Activated CD4-positive, alpha-beta T cell treated with anti-CD3 and anti-CD28 coated beads, Interleukin-2, amount 10 ng/mL, durations not matched to agents 24 days and 14 days (primary cell): ENCODE data around the gene HDDC2. TPM values are rescaled to one million over a fixed set of nuclear protein-coding genes. Genes with fewer than 3 reads are reported as not detected.

Experiments used
- DNase-seq: peaks from one replicate; pipeline ENCODE4 v3.0.0; 2022
- H3K27ac Mint-ChIP-seq: one replicate; pipeline ENCODE4 v1.8.0; 2022; ENCODE audit warnings: mild to moderate bottlenecking, mixed read lengths
- H3K27me3 Mint-ChIP-seq: one replicate; pipeline ENCODE4 v1.8.0; 2022; ENCODE audit warnings: mixed read lengths
- H3K36me3 Mint-ChIP-seq: one replicate; pipeline ENCODE4 v1.8.0; 2022; ENCODE audit warnings: low read depth, mild to moderate bottlenecking, mixed read lengths
- H3K4me1 Mint-ChIP-seq: one replicate; pipeline ENCODE4 v1.8.0; 2021; ENCODE audit warnings: mixed read lengths
- H3K4me3 Mint-ChIP-seq: one replicate; pipeline ENCODE4 v1.8.0; 2022; ENCODE audit warnings: mild to moderate bottlenecking, moderate library complexity, mixed read lengths
- H3K9me3 Mint-ChIP-seq: one replicate; pipeline ENCODE4 v1.8.0; 2021; ENCODE audit warnings: mixed read lengths
- intact Hi-C: fragments of 100-400 bp; cut with micrococcal nuclease; formaldehyde crosslinking; loops from one replicate; pipeline ENCODE4 v1.15.1; 2023
- total RNA-seq: library from RNA; stranded (reverse); gene quantifications from 2 replicates; pipeline ENCODE4 v1.2.3, GENCODE V29; 2022

The HDDC2 gene
- total RNA-seq, 1 donor from 2014 or later = 89.6 TPM

DNA sequence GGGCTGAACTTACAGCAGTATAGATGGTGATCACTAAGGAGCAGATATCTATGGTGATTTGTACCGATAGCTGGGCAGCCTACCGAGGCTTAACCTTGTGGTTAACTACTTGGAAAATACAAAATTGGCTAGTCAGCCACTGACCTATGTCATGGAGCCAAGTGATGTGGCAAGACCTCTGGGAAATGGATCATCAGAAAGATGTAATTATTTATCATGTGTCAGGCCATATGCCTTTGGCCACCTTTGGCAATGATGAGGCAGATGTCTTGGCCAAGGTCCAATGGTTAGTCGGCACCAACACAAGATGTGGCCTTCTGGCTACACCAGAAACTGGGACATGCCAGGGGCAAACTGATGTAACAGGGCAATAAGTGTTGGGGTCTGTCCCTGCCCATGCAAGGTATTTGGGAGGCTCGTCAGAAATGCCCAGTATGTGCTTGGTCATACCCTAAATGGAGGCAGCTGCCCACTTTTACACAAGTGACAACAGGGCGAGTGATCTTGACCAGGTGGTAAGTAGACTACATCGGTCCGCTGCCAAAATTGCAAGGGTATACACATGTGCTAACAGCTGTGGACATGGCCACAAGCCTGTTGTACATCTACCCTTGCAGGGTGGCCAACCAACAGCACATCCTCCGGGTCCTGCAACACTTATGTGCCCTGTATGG is 30.1 kb downstream of the HDDC2 start:
- no peak overlapping the region for H3K4me3 Mint-ChIP-seq
- H3K36me3 Mint-ChIP-seq = peaks cover 25% of the 10 kb centered on the region
- H3K27ac Mint-ChIP-seq = no peak overlapping the region
- intact Hi-C loops = no loop called here
- no peaks in the 10 kb centered on the region for H3K27me3 Mint-ChIP-seq
- H3K9me3 Mint-ChIP-seq = no peaks in the 10 kb centered on the region
- DNase-seq = no peak
- peaks cover 7% of the 10 kb centered on the region for H3K4me1 Mint-ChIP-seq

DNA sequence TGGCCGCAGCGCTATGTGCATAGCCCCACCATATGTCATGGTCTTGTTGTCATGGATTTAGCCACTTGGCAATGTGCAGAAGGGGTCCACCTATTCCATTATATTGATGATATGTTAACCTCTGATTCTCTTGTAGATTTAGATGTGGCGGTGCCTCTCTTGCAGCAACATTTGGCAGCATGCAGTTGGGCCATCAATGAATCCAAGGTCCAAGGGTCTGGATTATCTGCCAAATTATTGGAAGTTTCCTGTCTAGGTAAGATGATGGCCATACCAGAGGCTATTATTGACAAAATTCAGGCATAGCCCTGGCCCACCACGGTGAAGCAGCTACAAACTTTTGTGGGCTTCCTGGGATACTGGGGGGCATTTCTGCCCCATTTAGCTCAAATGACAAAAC is 31.4 kb downstream of the HDDC2 start:
- H3K27ac Mint-ChIP-seq = no peak overlapping the region
- intact Hi-C loops = no loop called here
- H3K4me3 Mint-ChIP-seq = no peak overlapping the region
- H3K4me1 Mint-ChIP-seq = no peaks in the 10 kb centered on the region
- DNase-seq = no peak
- H3K9me3 Mint-ChIP-seq = no peaks in the 10 kb centered on the region
- peaks cover 15% of the 10 kb centered on the region for H3K36me3 Mint-ChIP-seq
- H3K27me3 Mint-ChIP-seq = no peaks in the 10 kb centered on the region

DNA sequence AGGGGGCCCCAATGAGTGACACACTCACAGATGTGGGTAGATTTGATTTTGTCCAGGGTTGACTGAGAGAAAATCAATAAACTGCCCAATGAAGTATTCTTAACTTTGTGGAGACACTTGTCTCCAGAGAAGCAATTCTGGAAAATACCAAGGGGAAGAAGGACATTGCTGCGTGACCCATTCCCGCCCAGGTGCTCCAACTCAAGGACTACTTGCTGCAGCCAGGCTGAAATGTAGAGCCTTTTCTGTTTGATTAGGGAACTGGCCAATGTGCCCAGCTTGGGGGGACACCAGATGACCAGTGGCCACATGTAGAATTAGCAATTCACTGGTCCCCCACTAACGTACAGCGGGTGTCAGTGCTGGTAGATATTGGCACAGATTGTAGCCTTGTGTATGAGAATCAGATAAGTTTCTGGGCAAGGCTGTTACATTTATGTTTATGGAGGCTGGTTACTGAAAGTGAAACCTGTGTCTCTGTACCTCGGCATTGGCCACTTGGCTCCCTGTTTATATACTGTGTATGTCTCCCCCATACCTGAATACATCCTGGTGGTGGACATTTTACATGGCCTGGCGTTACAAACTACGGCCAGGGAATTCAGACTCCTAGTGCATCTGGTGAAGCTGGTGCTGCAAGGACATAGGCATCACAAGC is 32.3 kb downstream of the HDDC2 start:
- no peaks in the 10 kb centered on the region for H3K9me3 Mint-ChIP-seq
- H3K27me3 Mint-ChIP-seq = no peaks in the 10 kb centered on the region
- intact Hi-C loops = no loop called here
- H3K4me3 Mint-ChIP-seq = no peak overlapping the region
- no peaks in the 10 kb centered on the region for H3K4me1 Mint-ChIP-seq
- DNase-seq = no peak
- H3K36me3 Mint-ChIP-seq = peaks cover 12% of the 10 kb centered on the region
- no peak overlapping the region for H3K27ac Mint-ChIP-seq

DNA sequence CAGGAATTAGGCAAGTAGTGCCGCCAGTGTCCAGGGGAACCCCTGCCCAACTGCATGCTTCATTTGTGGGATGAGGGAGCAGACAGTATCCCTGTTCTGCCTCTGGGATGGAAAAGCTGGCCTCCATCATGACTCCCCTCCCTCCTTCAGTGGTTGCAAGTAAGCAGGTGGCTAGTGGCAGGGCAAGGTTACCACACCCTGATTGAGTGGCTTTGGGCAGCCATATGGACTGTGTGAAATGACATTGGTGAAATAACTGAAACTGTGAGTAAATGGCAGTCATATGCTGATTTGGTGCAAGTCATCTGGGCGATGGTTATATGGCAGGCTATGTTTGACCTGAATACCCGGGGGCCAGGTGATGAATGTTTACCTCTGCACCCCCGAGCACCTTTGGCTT is 33.0 kb downstream of the HDDC2 start:
- no peak overlapping the region for H3K27ac Mint-ChIP-seq
- DNase-seq = no peak
- no peaks in the 10 kb centered on the region for H3K9me3 Mint-ChIP-seq
- H3K27me3 Mint-ChIP-seq = no peaks in the 10 kb centered on the region
- no peaks in the 10 kb centered on the region for H3K4me1 Mint-ChIP-seq
- H3K36me3 Mint-ChIP-seq = peaks cover 8% of the 10 kb centered on the region
- H3K4me3 Mint-ChIP-seq = no peak overlapping the region
- intact Hi-C loops = no loop called here

DNA sequence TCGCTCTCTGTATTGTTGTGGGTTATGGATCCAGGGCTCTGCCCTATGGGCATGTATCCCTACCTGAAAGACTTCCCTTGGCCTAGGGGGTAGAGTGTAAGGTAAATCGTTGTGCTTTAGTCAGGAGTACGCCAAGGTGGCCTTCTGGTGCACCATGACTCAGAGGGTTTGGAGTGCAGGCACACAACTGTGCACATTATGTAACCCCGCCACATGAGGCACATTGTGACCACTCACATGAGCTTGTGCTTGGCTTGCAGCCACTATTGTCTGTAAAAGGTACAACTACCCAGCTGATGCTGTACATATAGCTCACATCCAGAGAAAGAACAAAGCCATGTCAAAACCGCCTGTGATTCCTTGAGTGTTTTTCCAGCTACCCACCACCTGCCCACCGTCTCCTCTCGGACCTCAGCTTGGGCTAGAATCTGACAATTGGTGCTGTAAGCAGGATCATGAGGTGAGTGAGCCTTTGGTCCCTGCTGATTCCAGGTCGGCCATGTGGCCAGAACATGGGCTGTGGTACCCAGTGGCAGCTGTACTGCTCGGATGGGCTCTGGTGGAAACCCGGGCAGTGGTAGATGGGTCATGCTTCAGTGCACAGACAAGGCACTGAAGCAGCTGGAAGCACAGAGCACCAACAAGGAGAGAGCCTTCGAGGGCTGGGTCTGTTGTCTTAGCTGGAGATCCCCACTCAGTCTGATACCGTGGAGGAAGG is 33.8 kb downstream of the HDDC2 start:
- no peak overlapping the region for H3K27ac Mint-ChIP-seq
- no peaks in the 10 kb centered on the region for H3K4me1 Mint-ChIP-seq
- H3K4me3 Mint-ChIP-seq = no peak overlapping the region
- no peaks in the 10 kb centered on the region for H3K9me3 Mint-ChIP-seq
- intact Hi-C loops = no loop called here
- H3K27me3 Mint-ChIP-seq = no peaks in the 10 kb centered on the region
- peaks cover 3% of the 10 kb centered on the region for H3K36me3 Mint-ChIP-seq
- DNase-seq = no peak

DNA sequence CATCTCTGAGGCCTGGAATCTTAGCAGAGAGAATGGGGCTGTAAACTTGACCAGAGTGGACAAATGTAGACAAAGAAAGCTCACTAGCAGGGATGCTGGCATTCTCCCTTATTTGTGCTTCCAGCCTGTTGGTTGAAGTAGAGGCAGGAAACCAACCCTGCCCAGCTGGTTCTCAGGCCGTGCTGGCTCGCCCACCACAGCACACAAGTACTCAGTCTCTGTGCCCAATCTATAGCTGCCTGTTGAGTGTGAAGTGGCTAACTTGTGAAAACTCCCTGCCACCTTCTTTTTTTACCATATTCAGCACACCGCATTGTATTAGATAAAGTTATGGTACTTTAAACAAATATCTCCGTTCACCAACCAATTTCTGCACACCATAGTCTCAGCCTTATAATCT is 37.3 kb downstream of the HDDC2 start:
- DNase-seq = no peak

DNA sequence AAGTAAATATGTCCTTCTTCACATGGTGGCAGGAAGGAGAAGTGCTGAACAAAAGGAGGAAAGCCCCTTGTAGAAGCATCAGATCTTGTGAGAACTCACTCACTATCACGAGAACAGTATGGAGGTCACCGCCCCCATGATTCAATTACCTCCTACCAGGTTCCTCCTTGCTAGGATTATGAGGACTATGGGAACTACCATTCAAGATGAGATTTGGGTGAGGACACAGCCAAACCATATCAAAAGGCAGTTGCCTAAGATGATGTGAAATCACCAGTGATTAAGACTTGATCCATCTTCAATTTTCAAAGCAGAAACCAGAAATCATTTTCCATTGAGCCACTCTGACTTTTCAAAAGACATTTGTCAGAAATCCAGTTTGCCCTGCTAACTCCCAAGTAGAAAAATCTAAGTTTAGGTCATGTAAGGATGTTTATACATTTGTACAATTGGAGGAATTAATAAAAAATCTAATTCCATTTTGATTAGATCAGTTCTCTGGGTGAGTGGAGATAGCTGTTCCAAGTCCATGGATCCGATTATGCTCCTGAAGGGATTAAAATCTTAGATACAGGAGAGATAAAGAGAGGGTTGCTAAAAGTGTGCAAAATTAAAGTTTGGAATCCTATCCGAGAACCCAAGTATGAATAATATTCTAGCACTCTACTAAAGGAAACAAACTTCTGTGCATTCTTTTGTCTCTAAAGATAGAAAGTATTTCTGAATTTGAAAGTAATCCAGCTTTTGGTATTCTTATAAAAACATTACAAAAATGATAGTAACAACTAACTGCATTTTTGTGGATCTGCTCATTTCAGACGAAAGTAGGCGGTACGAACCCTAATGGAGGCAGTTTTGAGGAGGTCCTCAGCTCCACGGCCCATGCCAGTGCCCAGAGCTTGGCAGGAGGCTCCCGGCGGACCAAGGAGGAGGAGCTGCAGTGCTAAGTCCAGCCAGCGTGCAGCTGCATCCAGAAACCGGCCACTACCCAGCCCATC is 39.5 kb downstream of the HDDC2 start:
- no peaks in the 10 kb centered on the region for H3K4me1 Mint-ChIP-seq
- no peaks in the 10 kb centered on the region for H3K27me3 Mint-ChIP-seq
- no peaks in the 10 kb centered on the region for H3K36me3 Mint-ChIP-seq
- intact Hi-C loops = no loop called here
- H3K4me3 Mint-ChIP-seq = no peak overlapping the region
- no peak for DNase-seq
- H3K27ac Mint-ChIP-seq = no peak overlapping the region
- H3K9me3 Mint-ChIP-seq = no peaks in the 10 kb centered on the region

More for the DNA sequence above, 37.3 kb downstream of the HDDC2 start:
- H3K9me3 Mint-ChIP-seq = no peaks in the 10 kb centered on the region
- H3K4me3 Mint-ChIP-seq = no peak overlapping the region
- H3K27me3 Mint-ChIP-seq = no peaks in the 10 kb centered on the region
- no peaks in the 10 kb centered on the region for H3K36me3 Mint-ChIP-seq
- no peak overlapping the region for H3K27ac Mint-ChIP-seq
- no peaks in the 10 kb centered on the region for H3K4me1 Mint-ChIP-seq
- intact Hi-C loops = no loop called here

DNA sequence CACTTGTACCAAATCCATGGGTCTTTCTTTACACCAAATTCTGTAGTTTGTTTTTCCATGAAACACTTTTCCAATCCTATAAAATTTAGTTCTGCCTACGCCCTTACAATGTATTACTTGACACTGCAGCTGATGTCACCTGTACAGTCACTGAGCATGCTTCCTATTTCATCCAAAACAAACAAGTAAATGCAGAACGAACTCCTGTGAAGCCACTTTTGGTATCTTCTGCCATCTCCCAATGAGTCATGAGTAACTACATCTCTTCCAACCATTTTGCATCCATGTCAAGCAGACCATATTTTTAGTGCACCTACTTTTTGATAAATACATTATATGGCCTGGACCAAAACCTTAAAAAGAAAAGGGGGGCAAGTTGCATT is 42.4 kb downstream of the HDDC2 start:
- Mint-ChIP-seq H3K4me1 (no peaks in the 10 kb centered on the region), H3K27ac (no peak overlapping the region), H3K9me3 (no peaks in the 10 kb centered on the region), H3K4me3 (no peak overlapping the region), H3K27me3 (no peaks in the 10 kb centered on the region), H3K36me3 (no peaks in the 10 kb centered on the region)
- intact Hi-C loops = no loop called here
- no peak for DNase-seq

DNA sequence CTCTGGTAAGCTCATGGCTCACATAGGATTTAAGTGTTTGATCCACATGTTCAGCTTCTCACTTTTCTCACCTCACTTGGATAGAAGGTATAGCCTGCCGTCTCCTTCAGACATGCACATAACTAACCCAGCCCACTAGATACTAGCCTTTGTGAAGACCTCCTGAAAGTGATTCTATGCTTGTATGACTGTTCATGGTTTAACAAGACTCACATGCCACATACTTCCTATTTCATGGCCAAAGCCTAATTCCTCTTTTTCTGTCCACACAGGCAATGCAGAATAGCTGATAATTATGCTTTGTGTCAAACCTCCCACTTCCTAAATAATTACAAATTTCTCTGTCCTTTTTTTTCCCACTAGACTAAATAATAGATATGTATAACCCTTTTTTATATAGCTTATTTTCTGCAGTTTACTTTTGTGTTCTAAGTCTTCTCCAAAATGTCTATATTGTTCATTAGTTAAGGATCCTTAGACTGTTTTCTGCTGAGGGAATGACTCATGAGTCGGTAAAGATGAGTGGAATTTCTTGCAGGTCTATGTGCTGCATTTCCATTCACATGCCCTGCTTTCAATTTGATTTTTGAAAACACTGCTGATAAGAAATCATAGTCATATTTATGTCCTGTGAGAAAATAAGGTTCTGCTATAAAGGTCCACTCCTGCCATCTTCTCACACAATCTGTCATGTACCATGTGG is 43.0 kb downstream of the HDDC2 start:
- DNase-seq = no peak
- Mint-ChIP-seq H3K36me3 (no peaks in the 10 kb centered on the region), H3K4me3 (no peak overlapping the region), H3K4me1 (no peaks in the 10 kb centered on the region), H3K9me3 (no peaks in the 10 kb centered on the region), H3K27ac (no peak overlapping the region), H3K27me3 (no peaks in the 10 kb centered on the region)
- intact Hi-C loops = no loop called here

DNA sequence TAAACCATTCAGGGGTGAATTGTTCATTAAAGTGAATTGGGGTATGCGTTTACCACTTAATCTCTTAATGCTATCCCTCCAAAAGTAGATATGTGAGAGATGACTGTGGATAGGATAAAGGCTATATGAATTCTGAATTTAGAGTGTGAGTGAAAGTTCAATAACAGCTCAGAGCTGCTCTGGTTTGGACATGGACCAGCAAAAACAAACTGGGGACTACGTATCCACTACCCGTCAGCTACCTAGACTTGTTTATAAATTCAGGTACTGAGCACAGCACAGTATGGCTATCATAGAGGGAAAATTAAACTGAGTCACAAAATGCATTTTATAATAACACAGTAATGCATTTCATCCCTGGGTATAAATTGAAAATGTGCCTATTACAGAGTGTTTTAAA is 44.4 kb downstream of the HDDC2 start:
- H3K27ac Mint-ChIP-seq = no peak overlapping the region
- no peaks in the 10 kb centered on the region for H3K4me1 Mint-ChIP-seq
- H3K27me3 Mint-ChIP-seq = no peaks in the 10 kb centered on the region
- no peaks in the 10 kb centered on the region for H3K9me3 Mint-ChIP-seq
- DNase-seq = no peak
- intact Hi-C loops = no loop called here
- H3K36me3 Mint-ChIP-seq = no peaks in the 10 kb centered on the region
- no peak overlapping the region for H3K4me3 Mint-ChIP-seq

DNA sequence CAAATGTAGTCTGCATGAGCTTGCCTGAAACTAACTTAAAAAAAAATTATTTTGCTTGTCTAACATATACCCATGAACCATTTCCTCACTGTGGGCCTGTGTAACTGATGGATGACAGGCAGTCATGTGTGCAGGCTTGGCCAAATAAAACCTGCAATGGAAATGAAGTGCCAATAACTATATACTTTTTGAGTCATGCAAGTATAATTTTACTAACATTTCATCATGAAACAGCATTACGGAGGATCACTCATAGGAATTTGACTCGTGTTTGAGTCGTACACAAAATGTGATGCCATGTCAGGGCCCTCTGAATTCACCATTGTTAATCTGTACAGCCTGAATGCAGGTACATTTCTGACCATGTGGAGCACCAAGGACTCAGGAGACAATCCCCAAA is 46.6 kb downstream of the HDDC2 start:
- DNase-seq = no peak
- peaks cover 2% of the 10 kb centered on the region for H3K4me1 Mint-ChIP-seq
- H3K4me3 Mint-ChIP-seq = no peak overlapping the region

DNA sequence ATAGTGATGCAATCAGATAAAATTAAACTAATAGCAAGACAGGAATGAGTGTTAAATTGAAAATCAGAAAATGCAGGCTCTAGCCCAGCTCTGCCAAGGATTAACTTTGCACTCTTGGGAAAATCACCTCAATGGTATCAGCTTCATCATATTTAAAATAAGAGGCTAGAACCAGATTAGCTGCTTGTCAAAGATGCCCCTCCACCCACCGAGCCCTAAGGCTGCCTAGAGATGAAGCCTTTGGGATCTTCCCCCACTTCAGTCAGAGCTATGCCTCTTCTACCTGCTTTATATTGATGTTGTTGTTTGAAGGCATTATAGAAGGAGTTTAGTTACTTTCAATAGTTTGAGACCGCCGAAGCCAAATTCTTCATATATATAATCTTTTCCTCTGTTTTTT is 47.4 kb downstream of the HDDC2 start:
- Mint-ChIP-seq H3K4me3 (no peak overlapping the region), H3K9me3 (no peaks in the 10 kb centered on the region), H3K27me3 (peaks cover 7% of the 10 kb centered on the region), H3K27ac (no peak overlapping the region), H3K4me1 (peaks cover 2% of the 10 kb centered on the region), H3K36me3 (no peaks in the 10 kb centered on the region)
- DNase-seq = no peak
- intact Hi-C loops = no loop called here

More for the DNA sequence above, 46.6 kb downstream of the HDDC2 start:
- peaks cover 7% of the 10 kb centered on the region for H3K27me3 Mint-ChIP-seq
- no peak overlapping the region for H3K27ac Mint-ChIP-seq
- intact Hi-C loops = no loop called here
- H3K36me3 Mint-ChIP-seq = no peaks in the 10 kb centered on the region
- no peaks in the 10 kb centered on the region for H3K9me3 Mint-ChIP-seq

DNA sequence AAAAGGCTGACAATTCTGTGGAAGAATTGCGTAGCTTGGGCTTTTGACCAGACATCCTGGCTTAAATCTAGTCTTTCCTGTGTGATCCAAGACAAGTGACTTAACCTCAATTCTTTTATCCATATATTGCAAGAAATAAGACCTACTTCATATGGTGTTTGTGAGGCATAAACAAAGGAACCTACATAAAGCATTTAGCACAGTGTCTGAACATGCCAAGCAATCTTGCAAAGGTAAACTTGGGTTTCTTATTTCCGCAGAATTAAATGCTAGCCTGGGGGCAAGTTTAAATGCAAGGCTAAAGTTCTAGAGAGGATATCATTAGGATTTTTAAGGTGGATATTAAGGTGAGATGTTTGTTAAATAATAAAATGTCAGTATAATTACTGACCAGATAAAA is 47.9 kb downstream of the HDDC2 start:
- H3K27me3 Mint-ChIP-seq = peaks cover 7% of the 10 kb centered on the region
- no peak overlapping the region for H3K27ac Mint-ChIP-seq
- DNase-seq = no peak
- peaks cover 2% of the 10 kb centered on the region for H3K4me1 Mint-ChIP-seq
- intact Hi-C loops = no loop called here
- no peak overlapping the region for H3K4me3 Mint-ChIP-seq
- H3K9me3 Mint-ChIP-seq = no peaks in the 10 kb centered on the region
- no peaks in the 10 kb centered on the region for H3K36me3 Mint-ChIP-seq
